HG02885 (cell line): ENCODE measurements around the gene BHLHA9.
"Not testable (repeated sequence)": the region's sequence is repeated elsewhere in the genome, so short reads cannot be mapped to it uniquely, and the experiment has no call there.

Experiments used
- ATAC-seq: cut with Tn5 transposase; IDR thresholded peaks from one replicate; pipeline ENCODE4 v1.9.1; 2021; ENCODE audit warnings: mild to moderate bottlenecking; ENCODE audit not compliant: unreplicated experiment, poor library complexity

The BHLHA9 gene

GRCh38 chr17:1298606-1299005 lies 28.4 kb downstream of the BHLHA9 start:
- no peak for ATAC-seq

GRCh38 chr17:1299552-1300370 lies 29.5 kb downstream of the BHLHA9 start:
- no peak for ATAC-seq

GRCh38 chr17:1300371-1300905 lies 30.2 kb downstream of the BHLHA9 start:
- ATAC-seq: no peak

GRCh38 chr17:1301546-1301945 lies 31.3 kb downstream of the BHLHA9 start:
- no peak for ATAC-seq

GRCh38 chr17:1302761-1303160 lies 32.5 kb downstream of the BHLHA9 start:
- no peak for ATAC-seq

- ATAC-seq: no peak
Measured at GRCh38 chr17:1304522-1304921, 34.3 kb downstream of the BHLHA9 start.

- ATAC-seq: no peak
Measured at GRCh38 chr17:1304962-1305563, 34.8 kb downstream of the BHLHA9 start.

GRCh38 chr17:1307829-1308228 lies 37.6 kb downstream of the BHLHA9 start:
- ATAC-seq: not testable (repeated sequence)

- no peak for ATAC-seq
Measured at GRCh38 chr17:1312261-1312870, 42.1 kb downstream of the BHLHA9 start.

- ATAC-seq: no peak
Measured at GRCh38 chr17:1313270-1314005, 43.2 kb downstream of the BHLHA9 start.

- no peak for ATAC-seq
Measured at GRCh38 chr17:1315409-1315808, 45.2 kb downstream of the BHLHA9 start.

GRCh38 chr17:1315891-1316403 lies 45.7 kb downstream of the BHLHA9 start:
- ATAC-seq: no peak
